ENCODE measurements around the gene MAPK11. TPM values are rescaled to one million over a fixed set of nuclear protein-coding genes. Genes with fewer than 3 reads are reported as not detected.
A peak's percentile ranks its signal among the peaks of the same experiment; 100 is the strongest.

The MAPK11 gene
- total RNA-seq, 1 experiment from 2014 or later = 14.3 TPM

GRCh38 chr22:50252082-50253045 lies 17.8 kb downstream of the MAPK11 start:
- no peaks in the 10 kb centered on the region for H3K4me1 Mint-ChIP-seq (ENCODE audit: low read depth, unreplicated experiment)
- DNase-seq = peak; percentile 87
- peak overlapping the region; percentile 70 for H3K4me3 Mint-ChIP-seq (ENCODE audit: low read depth, unreplicated experiment)
- CTCF ChIA-PET = interaction anchor here (0.5 to 1.9 kb wide), 10 partner anchors 11 to 128 kb away, joined by 3 to 8 read pairs (median 3); no protein-coding TSS in a partner anchor
- no peak overlapping the region for H3K27ac Mint-ChIP-seq (ENCODE audit: unreplicated experiment)
- TF ChIP-seq, protein P1, sequence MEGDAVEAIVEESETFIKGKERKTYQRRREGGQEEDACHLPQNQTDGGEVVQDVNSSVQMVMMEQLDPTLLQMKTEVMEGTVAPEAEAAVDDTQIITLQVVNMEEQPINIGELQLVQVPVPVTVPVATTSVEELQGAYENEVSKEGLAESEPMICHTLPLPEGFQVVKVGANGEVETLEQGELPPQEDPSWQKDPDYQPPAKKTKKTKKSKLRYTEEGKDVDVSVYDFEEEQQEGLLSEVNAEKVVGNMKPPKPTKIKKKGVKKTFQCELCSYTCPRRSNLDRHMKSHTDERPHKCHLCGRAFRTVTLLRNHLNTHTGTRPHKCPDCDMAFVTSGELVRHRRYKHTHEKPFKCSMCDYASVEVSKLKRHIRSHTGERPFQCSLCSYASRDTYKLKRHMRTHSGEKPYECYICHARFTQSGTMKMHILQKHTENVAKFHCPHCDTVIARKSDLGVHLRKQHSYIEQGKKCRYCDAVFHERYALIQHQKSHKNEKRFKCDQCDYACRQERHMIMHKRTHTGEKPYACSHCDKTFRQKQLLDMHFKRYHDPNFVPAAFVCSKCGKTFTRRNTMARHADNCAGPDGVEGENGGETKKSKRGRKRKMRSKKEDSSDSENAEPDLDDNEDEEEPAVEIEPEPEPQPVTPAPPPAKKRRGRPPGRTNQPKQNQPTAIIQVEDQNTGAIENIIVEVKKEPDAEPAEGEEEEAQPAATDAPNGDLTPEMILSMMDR (IDR thresholded peaks at IDR 0.05; ENCODE audit: unreplicated experiment) = peak; percentile 78
- no peaks in the 10 kb centered on the region for H3K27me3 Mint-ChIP-seq (ENCODE audit: unreplicated experiment)
- H3K36me3 Mint-ChIP-seq (ENCODE audit: insufficient read depth, unreplicated experiment) = peaks cover 46% of the 10 kb centered on the region
- intact Hi-C loops (cut with micrococcal nuclease; ENCODE audit: unreplicated experiment) = loop anchor here (2.0 kb wide), 1 partner anchor 90 kb away; the partner anchor contains the start of gene PPP6R2
- no peaks in the 10 kb centered on the region for H3K9me3 Mint-ChIP-seq (ENCODE audit: low read depth, unreplicated experiment)
- BruUV-seq (replicated peaks) = no TSS peak

- H3K36me3 Mint-ChIP-seq (ENCODE audit: insufficient read depth, unreplicated experiment) = peaks cover 54% of the 10 kb centered on the region
- TF ChIP-seq, protein P1 (IDR thresholded peaks at IDR 0.05; ENCODE audit: unreplicated experiment) = no peak
- DNase-seq = no peak
- no TSS peak for BruUV-seq (replicated peaks)
- H3K4me1 Mint-ChIP-seq (ENCODE audit: low read depth, unreplicated experiment) = no peaks in the 10 kb centered on the region
- H3K27me3 Mint-ChIP-seq (ENCODE audit: unreplicated experiment) = no peaks in the 10 kb centered on the region
- CTCF ChIA-PET = interaction anchor here (0.5 to 1.9 kb wide), 6 partner anchors 11 to 410 kb away, joined by 3 to 9 read pairs (median 4); no protein-coding TSS in a partner anchor
- H3K9me3 Mint-ChIP-seq (ENCODE audit: low read depth, unreplicated experiment) = no peaks in the 10 kb centered on the region
- intact Hi-C loops (cut with micrococcal nuclease; ENCODE audit: unreplicated experiment) = loop anchor here (2.0 kb wide), 1 partner anchor 91 kb away; the partner anchor contains the start of gene PPP6R2
- peak overlapping the region; percentile 70 for H3K4me3 Mint-ChIP-seq (ENCODE audit: low read depth, unreplicated experiment)
- H3K27ac Mint-ChIP-seq (ENCODE audit: unreplicated experiment) = no peak overlapping the region
Measured at GRCh38 chr22:50251477-50252081, 18.6 kb downstream of the MAPK11 start.

GRCh38 chr22:50250555-50251476 lies 19.4 kb downstream of the MAPK11 start, which contains the start of gene HDAC10:
Gene HDAC10 (minus strand): TSS chr22:50251265. CDS start chr22:50251032, 233 bp downstream.
- TF ChIP-seq, protein P1 (IDR thresholded peaks at IDR 0.05; ENCODE audit: unreplicated experiment) = no peak
- H3K9me3 Mint-ChIP-seq (ENCODE audit: low read depth, unreplicated experiment) = no peaks in the 10 kb centered on the region
- peaks cover 61% of the 10 kb centered on the region for H3K36me3 Mint-ChIP-seq (ENCODE audit: insufficient read depth, unreplicated experiment)
- CTCF ChIA-PET = interaction anchor here (0.5 to 1.9 kb wide), 8 partner anchors 21 to 411 kb away, joined by 3 to 9 read pairs (median 4); no protein-coding TSS in a partner anchor
- no peaks in the 10 kb centered on the region for H3K27me3 Mint-ChIP-seq (ENCODE audit: unreplicated experiment)
- no peak within 1 kb of the TSS for H3K27ac Mint-ChIP-seq (ENCODE audit: unreplicated experiment)
- no TSS peak for BruUV-seq (replicated peaks)
- DNase-seq = peak; percentile 81
- no peaks in the 10 kb centered on the region for H3K4me1 Mint-ChIP-seq (ENCODE audit: low read depth, unreplicated experiment)
- peak within 1 kb of the TSS; percentile 70 for H3K4me3 Mint-ChIP-seq (ENCODE audit: low read depth, unreplicated experiment)
- intact Hi-C loops (cut with micrococcal nuclease; ENCODE audit: unreplicated experiment) = no loop called here

- Mint-ChIP-seq H3K27me3 (ENCODE audit: unreplicated experiment) (no peaks in the 10 kb centered on the region), H3K36me3 (ENCODE audit: insufficient read depth, unreplicated experiment) (peaks cover 65% of the 10 kb centered on the region), H3K4me1 (ENCODE audit: low read depth, unreplicated experiment) (no peaks in the 10 kb centered on the region), H3K27ac (ENCODE audit: unreplicated experiment) (no peak overlapping the region), H3K9me3 (ENCODE audit: low read depth, unreplicated experiment) (no peaks in the 10 kb centered on the region), H3K4me3 (ENCODE audit: low read depth, unreplicated experiment) (peak overlapping the region; percentile 70)
- BruUV-seq (replicated peaks) = TSS peak; percentile 29
- TF ChIP-seq, protein P1 (IDR thresholded peaks at IDR 0.05; ENCODE audit: unreplicated experiment) = no peak
- DNase-seq = no peak
- intact Hi-C loops (cut with micrococcal nuclease; ENCODE audit: unreplicated experiment) = no loop called here
- CTCF ChIA-PET = interaction anchor here (0.6 to 1.9 kb wide), 4 partner anchors 22 to 262 kb away, joined by 3 to 6 read pairs (median 4); no protein-coding TSS in a partner anchor
Measured at GRCh38 chr22:50250249-50250554, 20.0 kb downstream of the MAPK11 start.
